HG03025 (cell line): ENCODE results near the gene RBM46.
"Not testable (repeated sequence)": the region's sequence is repeated elsewhere in the genome, so short reads cannot be mapped to it uniquely, and the experiment has no call there.

ENCODE experiments used
- ATAC-seq: cut with Tn5 transposase; IDR thresholded peaks from one replicate; pipeline ENCODE4 v1.9.1; 2021; ENCODE audit warnings: mild to moderate bottlenecking, moderate library complexity; ENCODE audit not compliant: unreplicated experiment, low FRiP score

RBM46 gene

GRCh38 chr4:154836030-154836429, 55.0 kb downstream of the RBM46 start:
- no peak for ATAC-seq

- ATAC-seq: no peak
These were observed 55.4 kb downstream of the RBM46 start for GRCh38 chr4:154836513-154836912.

- no peak for ATAC-seq
These were observed 57.1 kb downstream of the RBM46 start for GRCh38 chr4:154838155-154838554.

GRCh38 chr4:154838694-154839093, 57.6 kb downstream of the RBM46 start:
- ATAC-seq: no peak

GRCh38 chr4:154854362-154854761, 73.3 kb downstream of the RBM46 start:
- ATAC-seq: no peak

- no peak for ATAC-seq
These were observed 77.1 kb downstream of the RBM46 start for GRCh38 chr4:154858166-154858565.

GRCh38 chr4:154868414-154869194, 87.5 kb downstream of the RBM46 start:
- ATAC-seq: no peak

GRCh38 chr4:154869301-154869700, 88.2 kb downstream of the RBM46 start:
- no peak for ATAC-seq

- ATAC-seq: no peak
These were observed 91.1 kb downstream of the RBM46 start for GRCh38 chr4:154872198-154872597.

GRCh38 chr4:154874049-154874448, 93.0 kb downstream of the RBM46 start:
- not testable (repeated sequence) for ATAC-seq

- ATAC-seq: no peak
These were observed 96.2 kb downstream of the RBM46 start for GRCh38 chr4:154877110-154877760.
